IMR-90 (cell line): ENCODE results near the gene CARD8. TPM values are rescaled to one million over a fixed set of nuclear protein-coding genes. Genes with fewer than 3 reads are reported as not detected.
A peak's percentile ranks its signal among the peaks of the same experiment; 100 is the strongest.

ENCODE experiments used
- ATAC-seq: fragments of 200-7000 bp; cut with Tn5 transposase; 2 replicates; pipeline ENCODE4 v1.9.1; 2020; ENCODE audit warnings: low read depth, mild to moderate bottlenecking, moderate library complexity
- BruUV-seq: library from RNA; stranded (reverse); fragments of 400-500 nt; replicated peaks from 2 replicates; lab custom pipeline; 2021; lab: Mats Ljungman, UMichigan
- CTCF ChIA-PET: fragments of 300-600 bp; formaldehyde crosslinking; extraction: SDS; loops from one replicate; lab custom pipeline; 2021; ENCODE audit warnings: antibody characterized with exemption; lab: Yijun Ruan, JAX
- POLR2A ChIA-PET: fragments of 300-600 bp; sonication (Branson Sonifier 250); formaldehyde crosslinking; loops from one replicate; lab custom pipeline; 2022; ENCODE audit warnings: antibody characterized with exemption; ENCODE audit not compliant: unreplicated experiment; lab: Charles Lee
- DNase-seq: peaks from one replicate; pipeline ENCODE4 v3.0.0; 2013
- H2AFZ ChIP-seq: replicated peaks from 2 replicates; pipeline ENCODE3; 2013; ENCODE audit warnings: low read length, mild to moderate bottlenecking; ENCODE audit not compliant: poor library complexity
- H2AK5ac ChIP-seq: 2 replicates; pipeline ENCODE4 v1.6.1; 2013; ENCODE audit warnings: low read depth, low read length, inconsistent platforms
- H2AK9ac ChIP-seq: replicated peaks from 2 replicates; pipeline ENCODE3; 2013; ENCODE audit warnings: mild to moderate bottlenecking, low read depth, low read length, moderate library complexity; ENCODE audit not compliant: poor library complexity
- H2BK120ac ChIP-seq: 2 replicates; pipeline ENCODE4 v1.6.1; 2013; ENCODE audit warnings: low read depth, low read length, inconsistent platforms
- H2BK15ac ChIP-seq: 3 replicates; pipeline ENCODE4 v1.6.1; 2013; ENCODE audit warnings: low read depth, low read length, inconsistent platforms
- H2BK20ac ChIP-seq: 2 replicates; pipeline ENCODE4 v1.6.1; 2013; ENCODE audit warnings: low read depth, mild to moderate bottlenecking, inconsistent platforms, low read length, moderate library complexity
- H2BK5ac ChIP-seq: 2 replicates; pipeline ENCODE4 v1.6.1; 2013; ENCODE audit warnings: mild to moderate bottlenecking, low read depth, low read length, inconsistent platforms; ENCODE audit not compliant: poor library complexity, severe bottlenecking
- H3K14ac ChIP-seq: replicated peaks from 2 replicates; pipeline ENCODE4 v1.6.1; 2013; ENCODE audit warnings: low read depth, low read length, inconsistent platforms
- H3K18ac ChIP-seq: 2 replicates; pipeline ENCODE4 v1.6.1; 2013; ENCODE audit warnings: low read depth, low read length, control low read depth
- H3K23ac ChIP-seq: 2 replicates; pipeline ENCODE4 v1.6.1; 2013; ENCODE audit warnings: low read depth, low read length, inconsistent platforms
- H3K27ac ChIP-seq: 2 replicates; pipeline ENCODE4 v1.5.1; 2013; ENCODE audit warnings: mild to moderate bottlenecking, control low read depth, low read length; ENCODE audit not compliant: insufficient read depth
- H3K27me3 ChIP-seq: 2 replicates; pipeline ENCODE4 v1.6.1; 2013; ENCODE audit warnings: low read length; ENCODE audit not compliant: control insufficient read depth, insufficient read depth
- H3K36me3 ChIP-seq: 2 replicates; pipeline ENCODE4 v1.6.1; 2013; ENCODE audit warnings: low read length, mixed read lengths; ENCODE audit not compliant: control insufficient read depth, insufficient read depth
- H3K4ac ChIP-seq: 2 replicates; pipeline ENCODE4 v1.6.1; 2013; ENCODE audit warnings: low read depth, low read length, inconsistent platforms
- H3K4me1 ChIP-seq: 2 replicates; pipeline ENCODE4 v1.6.1; 2013; ENCODE audit warnings: low read length, mixed read lengths; ENCODE audit not compliant: control insufficient read depth, insufficient read depth
- H3K4me2 ChIP-seq: 2 replicates; pipeline ENCODE4 v1.6.1; 2013; ENCODE audit warnings: low read depth, mild to moderate bottlenecking, control low read depth, low read length, moderate library complexity
- H3K4me3 ChIP-seq: 2 replicates; pipeline ENCODE4 v1.5.1; 2013; ENCODE audit warnings: low read depth, mild to moderate bottlenecking, control low read depth, low read length, moderate library complexity; ENCODE audit not compliant: insufficient read depth
- H3K56ac ChIP-seq: 2 replicates; pipeline ENCODE4 v1.6.1; 2013; ENCODE audit warnings: low read length, inconsistent platforms; ENCODE audit not compliant: insufficient read depth; ENCODE audit errors: extremely low read depth
- H3K79me1 ChIP-seq, 2 experiments: 2 replicates each; pipeline ENCODE4 v1.6.1; 2013; ENCODE audit warnings: low read length in 2 of 2, inconsistent platforms in 1 of 2, low read depth in 1 of 2
- H3K9ac ChIP-seq: 2 replicates; pipeline ENCODE4 v1.6.1; 2013; ENCODE audit warnings: low read depth, low read length, control low read depth
- H3K9me1 ChIP-seq: 2 replicates; pipeline ENCODE4 v1.6.1; 2013; ENCODE audit warnings: low read length, inconsistent platforms; ENCODE audit not compliant: insufficient read depth
- H3K9me3 ChIP-seq: 2 replicates; pipeline ENCODE4 v1.6.1; 2013; ENCODE audit warnings: low read length; ENCODE audit not compliant: control insufficient read depth, insufficient read depth
- H4K20me1 ChIP-seq: 2 replicates; pipeline ENCODE4 v1.6.1; 2013; ENCODE audit warnings: low read length, inconsistent platforms; ENCODE audit not compliant: insufficient read depth
- H4K5ac ChIP-seq: 2 replicates; pipeline ENCODE4 v1.6.1; 2013; ENCODE audit warnings: mild to moderate bottlenecking, low read depth, low read length, control low read depth
- H4K8ac ChIP-seq, 2 experiments: 2 replicates each; pipeline ENCODE4 v1.6.1; 2013; ENCODE audit warnings: low read depth in 2 of 2, low read length in 2 of 2, control low read depth in 1 of 2, inconsistent platforms in 1 of 2
- H4K91ac ChIP-seq: 2 replicates; pipeline ENCODE4 v1.6.1; 2013; ENCODE audit warnings: low read depth, low read length, inconsistent platforms; ENCODE audit not compliant: insufficient read depth
- FOS ChIP-seq: fragments of 150-350 bp; IDR thresholded peaks from 2 replicates; pipeline ENCODE4 v1.6.1; 2016; ENCODE audit warnings: low read depth, low read length
- NFE2L2 ChIP-seq: fragments of 150-350 bp; IDR thresholded peaks from 2 replicates; pipeline ENCODE4 v1.6.1; 2016; ENCODE audit warnings: low read depth, mild to moderate bottlenecking, low read length
- WGBS, 2 experiments: methylation state at CpG; one replicate each; pipeline versions ENCODE4 v1.1.5 to v1.1.7; 2013; ENCODE audit warnings: missing lambda C conversion rate in 2 of 2; ENCODE audit not compliant: insufficient read length in 1 of 2; ENCODE audit errors: extremely low coverage in 2 of 2; 5-methylcytosine and 5-hydroxymethylcytosine counted together
- dilution Hi-C: fragments of 300-500 bp; cut with HindIII; formaldehyde crosslinking; loops from one replicate; pipeline ENCODE4 v1.14.3; 2018; ENCODE audit warnings: low sequenced_read_pairs; ENCODE audit not compliant: unreplicated experiment
- in situ Hi-C: fragments of 300-500 bp; cut with MboI; formaldehyde crosslinking; loops from 3 replicates; pipeline ENCODE4 v1.14.3; 2019; ENCODE audit warnings: low sequenced_read_pairs, inconsistent platforms, mixed read lengths
- intact Hi-C: fragments of 100-400 bp; cut with micrococcal nuclease; formaldehyde crosslinking; loops from 2 replicates; pipeline ENCODE4 v1.10.0; 2022
- polyA plus RNA-seq, 3 experiments: library from polyadenylated mRNA; depleted of rRNA; stranded (reverse); fragments of >200 nt; gene quantifications; 2 replicates each; pipeline ENCODE4 v1.2.3, GENCODE V29; 2012; ENCODE audit warnings: low replicate concordance in 1 of 3
- total RNA-seq: library from RNA; depleted of rRNA; stranded (reverse); fragments of >200 nt; gene quantifications from 2 replicates; pipeline ENCODE4 v1.2.3, GENCODE V29; 2012

The CARD8 gene
- total and polyA plus RNA-seq, 2 of the 4 experiments (the other 2 are of a cell fraction): 11.3 to 15.5 TPM

DNA sequence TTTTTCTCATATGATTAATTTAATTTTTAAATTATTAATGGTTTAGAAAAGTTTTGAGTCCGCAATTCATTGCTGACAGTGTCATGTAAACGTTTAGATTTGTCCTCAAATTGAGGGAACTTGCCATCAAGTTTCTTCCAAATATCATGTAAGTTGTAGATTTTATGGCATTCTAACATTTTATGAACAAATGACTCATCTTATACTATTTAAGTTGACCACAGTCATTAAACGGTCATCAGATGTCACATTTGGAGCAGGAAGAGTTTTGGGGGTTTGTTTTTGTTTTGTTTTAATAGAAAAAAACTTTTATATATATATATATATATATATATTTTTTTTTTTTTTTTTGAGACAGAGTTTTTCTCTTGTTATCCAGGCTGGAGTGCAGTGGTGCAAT lies 18.5 kb upstream of the CARD8 start:
- in situ Hi-C loops: no loop called here

More for the DNA sequence above, 18.5 kb upstream of the CARD8 start:
- Histone ChIP-seq H3K27ac (no peak overlapping the region), H2BK5ac (no peak overlapping the region), H3K36me3 (no peaks in the 10 kb centered on the region), H2BK120ac (no peak overlapping the region), H4K91ac (no peak overlapping the region), H2AFZ (no peak overlapping the region), H3K79me1 (no peaks in the 10 kb centered on the region; a peak in 1 of 4 replicates), H2BK20ac (no peak overlapping the region), H3K4ac (no peak overlapping the region), H3K9ac (no peak overlapping the region), H2BK15ac (no peak overlapping the region), H3K18ac (no peak overlapping the region), H3K4me2 (no peak overlapping the region), H3K27me3 (no peaks in the 10 kb centered on the region), H3K56ac (no peak overlapping the region), H3K4me1 (no peaks in the 10 kb centered on the region; the same call in 1 of the 2 replicates), H3K14ac (no peak overlapping the region), H3K4me3 (no peak overlapping the region), H2AK9ac (no peak overlapping the region), H3K23ac (no peak overlapping the region), H3K9me3 (no peaks in the 10 kb centered on the region), H3K9me1 (no peaks in the 10 kb centered on the region), H4K8ac (no peak overlapping the region), H4K20me1 (no peaks in the 10 kb centered on the region), H2AK5ac (no peak overlapping the region), H4K5ac (no peak overlapping the region)
- CTCF ChIA-PET: interaction anchor here (0.7 kb wide), 1 partner anchor 184 kb away, joined by 4 read pairs; no protein-coding TSS in a partner anchor
- ATAC-seq: no peak
- intact Hi-C loops (loop anchor here (5.0 kb wide), 1 partner anchor 313 kb away; no protein-coding TSS in a partner anchor), dilution Hi-C loops (no loop called here)
- peak; percentile 40 for DNase-seq
- TF ChIP-seq FOS: peak; percentile 28; the same call in 1 of the 2 replicates
- TF ChIP-seq NFE2L2: no peak
- POLR2A ChIA-PET: no interaction called here
- no CpG with 5 or more reads among the region's 3 CpGs for WGBS, 2 experiments
- BruUV-seq: no TSS peak
